Measurements from ENCODE around the gene TCEAL1. TPM values are rescaled to one million over a fixed set of nuclear protein-coding genes. Genes with fewer than 3 reads are reported as not detected.

TCEAL1 gene
- total RNA-seq, 2 donors from 2014 or later: 4.5 to 4.8 TPM

DNA sequence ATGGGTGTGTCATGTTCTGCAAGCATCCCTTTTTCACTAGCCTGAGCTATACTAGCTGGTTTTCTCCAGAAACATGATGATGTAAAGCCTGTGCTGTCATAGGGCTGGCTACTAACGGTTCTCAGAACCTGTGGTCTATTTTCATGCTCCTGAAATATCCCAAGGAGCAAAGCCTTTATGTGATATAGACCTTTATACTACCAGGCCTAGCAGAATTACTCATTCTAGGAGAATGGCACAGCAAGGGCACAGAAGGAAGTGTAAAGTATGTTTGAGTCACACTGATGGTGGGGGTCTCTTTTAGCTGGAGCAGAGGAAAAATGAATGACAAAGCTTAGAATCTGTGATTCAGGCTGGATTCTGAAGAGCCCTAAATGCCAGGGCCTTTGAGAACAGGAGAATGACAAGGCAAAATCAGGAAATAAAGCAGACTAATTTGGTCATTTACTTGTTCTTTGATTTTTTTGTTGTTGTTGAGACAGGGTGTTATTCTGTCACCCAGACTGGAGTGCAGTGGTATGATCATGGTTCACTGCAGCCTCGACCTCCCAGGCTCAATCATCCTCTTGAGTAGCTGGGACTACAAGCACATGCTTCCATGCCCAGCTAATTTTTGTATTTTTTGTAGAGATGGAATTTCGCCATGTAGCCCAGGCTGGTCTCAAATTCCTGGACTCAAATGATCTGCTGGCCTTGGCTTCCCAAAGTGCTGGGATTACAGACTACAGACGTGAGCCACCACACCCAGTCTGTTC lies 11.8 kb downstream of the TCEAL1 start:
- no peak overlapping the region for H3K27ac Mint-ChIP-seq
- Histone ChIP-seq H3K27ac (ENCODE audit: low read depth, low read length) (no peak overlapping the region), H3K4me3 (ENCODE audit: low read length) (no peak overlapping the region), H3K36me3 (ENCODE audit: control insufficient read depth, insufficient read depth, low read length) (no peaks in the 10 kb centered on the region), H3K4me1 (ENCODE audit: control insufficient read depth, insufficient read depth, low read length) (peaks cover 7% of the 10 kb centered on the region), H3K9me3 (ENCODE audit: control insufficient read depth, low read length) (no peaks in the 10 kb centered on the region), H3K27me3 (ENCODE audit: control insufficient read depth, insufficient read depth, low read length, poor library complexity, severe bottlenecking) (no peaks in the 10 kb centered on the region), H3K9ac (ENCODE audit: extremely low read depth, low read length, poor library complexity, severe bottlenecking) (no peak overlapping the region)
- peaks cover 22% of the 10 kb centered on the region for H3K27me3 Mint-ChIP-seq (ENCODE audit: insufficient read depth)
- no peak overlapping the region for H3K4me3 Mint-ChIP-seq
- DNase-seq: no peak
- 77 to 80% methylated on average over 2 to 4 of the region's 4 CpGs for WGBS, 2 experiments (ENCODE audit: insufficient coverage in 1 of 2, insufficient read length in 1 of 2)
- H3K36me3 Mint-ChIP-seq (ENCODE audit: low read depth): no peaks in the 10 kb centered on the region
- H3K4me1 Mint-ChIP-seq: peaks cover 14% of the 10 kb centered on the region
- TF ChIP-seq, protein P1, sequence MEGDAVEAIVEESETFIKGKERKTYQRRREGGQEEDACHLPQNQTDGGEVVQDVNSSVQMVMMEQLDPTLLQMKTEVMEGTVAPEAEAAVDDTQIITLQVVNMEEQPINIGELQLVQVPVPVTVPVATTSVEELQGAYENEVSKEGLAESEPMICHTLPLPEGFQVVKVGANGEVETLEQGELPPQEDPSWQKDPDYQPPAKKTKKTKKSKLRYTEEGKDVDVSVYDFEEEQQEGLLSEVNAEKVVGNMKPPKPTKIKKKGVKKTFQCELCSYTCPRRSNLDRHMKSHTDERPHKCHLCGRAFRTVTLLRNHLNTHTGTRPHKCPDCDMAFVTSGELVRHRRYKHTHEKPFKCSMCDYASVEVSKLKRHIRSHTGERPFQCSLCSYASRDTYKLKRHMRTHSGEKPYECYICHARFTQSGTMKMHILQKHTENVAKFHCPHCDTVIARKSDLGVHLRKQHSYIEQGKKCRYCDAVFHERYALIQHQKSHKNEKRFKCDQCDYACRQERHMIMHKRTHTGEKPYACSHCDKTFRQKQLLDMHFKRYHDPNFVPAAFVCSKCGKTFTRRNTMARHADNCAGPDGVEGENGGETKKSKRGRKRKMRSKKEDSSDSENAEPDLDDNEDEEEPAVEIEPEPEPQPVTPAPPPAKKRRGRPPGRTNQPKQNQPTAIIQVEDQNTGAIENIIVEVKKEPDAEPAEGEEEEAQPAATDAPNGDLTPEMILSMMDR (conservative IDR thresholded peaks at IDR 0.05): no peak
- no peaks in the 10 kb centered on the region for H3K9me3 Mint-ChIP-seq

DNA sequence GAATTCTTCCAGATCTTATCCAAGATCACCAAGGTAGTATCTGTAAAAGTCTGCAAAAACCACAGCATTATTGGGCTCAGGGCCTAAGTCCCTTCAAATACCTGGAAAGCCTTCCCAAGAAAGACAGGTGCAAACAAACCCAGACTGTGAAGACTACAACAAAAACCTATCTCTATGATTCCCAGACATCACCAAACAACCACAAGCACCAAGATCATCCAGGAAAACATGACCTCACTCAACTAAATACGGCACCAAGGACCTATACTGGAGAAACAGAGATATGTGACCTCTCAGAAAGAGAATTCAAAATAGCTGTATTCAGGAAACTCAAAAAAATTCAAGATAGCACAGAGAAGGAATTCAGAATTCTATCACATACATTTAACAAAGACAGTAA lies 15.3 kb downstream of the TCEAL1 start:
- H3K9me3 ChIP-seq (ENCODE audit: control insufficient read depth, low read length): no peaks in the 10 kb centered on the region
- Mint-ChIP-seq H3K27ac (no peak overlapping the region), H3K4me1 (peaks cover 13% of the 10 kb centered on the region), H3K27me3 (ENCODE audit: insufficient read depth) (peaks cover 26% of the 10 kb centered on the region), H3K36me3 (ENCODE audit: low read depth) (no peaks in the 10 kb centered on the region), H3K4me3 (no peak overlapping the region), H3K9me3 (peaks cover 4% of the 10 kb centered on the region)
- no peak overlapping the region for H3K9ac ChIP-seq (ENCODE audit: extremely low read depth, low read length, poor library complexity, severe bottlenecking)
- H3K4me1 ChIP-seq (ENCODE audit: control insufficient read depth, insufficient read depth, low read length): peaks cover 7% of the 10 kb centered on the region
- DNase-seq: no peak
- H3K4me3 ChIP-seq (ENCODE audit: low read length): no peak overlapping the region
- H3K36me3 ChIP-seq (ENCODE audit: control insufficient read depth, insufficient read depth, low read length): no peaks in the 10 kb centered on the region
- 100% methylated on average over 1 of the region's 1 CpG; no CpG with 5 or more reads in 1 of the 2 experiments for WGBS, 2 experiments (ENCODE audit: insufficient coverage in 1 of 2, insufficient read length in 1 of 2)
- TF ChIP-seq, protein P1 (conservative IDR thresholded peaks at IDR 0.05): no peak
- H3K27me3 ChIP-seq (ENCODE audit: control insufficient read depth, insufficient read depth, low read length, poor library complexity, severe bottlenecking): no peaks in the 10 kb centered on the region
- H3K27ac ChIP-seq (ENCODE audit: low read depth, low read length): no peak overlapping the region

DNA sequence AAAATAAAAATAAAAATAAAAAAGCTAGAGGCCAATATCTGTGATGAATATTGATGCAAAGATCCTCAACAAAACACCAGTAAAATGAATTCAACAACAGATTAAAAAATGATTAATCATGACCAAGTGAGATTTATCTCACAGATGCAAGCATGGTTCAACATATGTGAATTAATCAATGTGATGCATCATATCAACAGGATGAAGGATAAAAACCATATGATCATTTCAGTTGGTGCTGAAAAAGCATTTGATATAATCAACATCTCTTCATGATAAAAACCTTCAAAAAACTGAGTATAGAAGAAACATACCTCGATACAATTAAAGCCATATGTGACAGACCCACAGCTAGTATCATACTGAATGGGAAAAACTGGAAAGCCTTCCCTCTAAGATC lies 18.9 kb downstream of the TCEAL1 start:
- no peak for DNase-seq
- TF ChIP-seq, protein P1 (conservative IDR thresholded peaks at IDR 0.05): no peak
- 71% methylated on average over 1 of the region's 1 CpG; no CpG with 5 or more reads in 1 of the 2 experiments for WGBS, 2 experiments (ENCODE audit: insufficient coverage in 1 of 2, insufficient read length in 1 of 2)
- no peak overlapping the region for H3K4me3 Mint-ChIP-seq
- H3K36me3 Mint-ChIP-seq (ENCODE audit: low read depth): no peaks in the 10 kb centered on the region
- Histone ChIP-seq H3K36me3 (ENCODE audit: control insufficient read depth, insufficient read depth, low read length) (no peaks in the 10 kb centered on the region), H3K27ac (ENCODE audit: low read depth, low read length) (no peak overlapping the region), H3K9ac (ENCODE audit: extremely low read depth, low read length, poor library complexity, severe bottlenecking) (no peak overlapping the region), H3K27me3 (ENCODE audit: control insufficient read depth, insufficient read depth, low read length, poor library complexity, severe bottlenecking) (no peaks in the 10 kb centered on the region), H3K4me1 (ENCODE audit: control insufficient read depth, insufficient read depth, low read length) (peaks cover 4% of the 10 kb centered on the region), H3K9me3 (ENCODE audit: control insufficient read depth, low read length) (no peaks in the 10 kb centered on the region), H3K4me3 (ENCODE audit: low read length) (no peak overlapping the region)
- no peak overlapping the region for H3K27ac Mint-ChIP-seq
- H3K27me3 Mint-ChIP-seq (ENCODE audit: insufficient read depth): peaks cover 17% of the 10 kb centered on the region
- H3K4me1 Mint-ChIP-seq: peaks cover 7% of the 10 kb centered on the region
- peaks cover 4% of the 10 kb centered on the region for H3K9me3 Mint-ChIP-seq
